Spleen (tissue), 7 donors: ENCODE measurements around the gene ARHGAP20.

Experiments used
- POLR2A ChIP-seq, 3 donors: fragments of 450-650 bp; IDR thresholded peaks; one replicate each; pipeline ENCODE4 v1.5.1; 2017; ENCODE audit warnings: antibody characterized with exemption in 3 of 3, mild to moderate bottlenecking in 1 of 3
- POLR2AphosphoS5 ChIP-seq, 3 donors: sonication (generic); formaldehyde crosslinking; IDR thresholded peaks; one replicate each; pipeline ENCODE4 v1.5.1; 2017; ENCODE audit warnings: antibody characterized with exemption in 3 of 3
- TF ChIP-seq, protein P1 (sequence below), 11 experiments: fragments of 200-600 bp in 7 of 11; fragments of 450-650 bp in 4 of 11; sonication (generic) in 4 of 11; IDR thresholded peaks in 8 of 11; conservative IDR thresholded peaks in 3 of 11; 1 replicate in 7 of 11; 2 replicates in 4 of 11; pipeline versions ENCODE4 v1.4.0 to v1.8.0; 2016 to 2021; ENCODE audit warnings: antibody characterized with exemption in 11 of 11, inconsistent platforms in 4 of 11, mild to moderate bottlenecking in 1 of 11
- donor health status: DM: no; HTN: no; CAD: no; lungs with moderate emphysema.
- donor health status: DM: no; HTN: no; CAD: no.
- donor health status: DM: no; HTN: no; CAD: no.

DNA sequence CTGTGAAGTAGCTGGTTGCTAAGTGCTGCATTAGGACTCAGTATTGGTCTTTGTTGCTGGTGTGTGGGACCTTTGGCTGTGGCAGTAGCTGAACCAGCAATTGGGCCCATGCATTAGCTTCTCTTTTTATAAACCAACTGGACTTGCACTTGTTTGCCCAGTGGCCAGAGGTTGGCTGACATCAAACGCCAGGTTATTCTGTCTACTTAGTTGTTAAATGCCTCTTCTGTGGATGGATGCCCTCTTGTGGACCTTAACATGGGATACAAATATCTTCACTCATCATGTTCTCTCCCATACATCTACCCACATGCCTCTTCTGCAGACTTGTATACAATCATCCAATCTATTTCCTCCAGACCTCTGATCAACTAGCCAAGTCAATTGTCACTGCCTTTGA lies 26.4 kb upstream of the ARHGAP20 start:
- TF ChIP-seq, protein P1, sequence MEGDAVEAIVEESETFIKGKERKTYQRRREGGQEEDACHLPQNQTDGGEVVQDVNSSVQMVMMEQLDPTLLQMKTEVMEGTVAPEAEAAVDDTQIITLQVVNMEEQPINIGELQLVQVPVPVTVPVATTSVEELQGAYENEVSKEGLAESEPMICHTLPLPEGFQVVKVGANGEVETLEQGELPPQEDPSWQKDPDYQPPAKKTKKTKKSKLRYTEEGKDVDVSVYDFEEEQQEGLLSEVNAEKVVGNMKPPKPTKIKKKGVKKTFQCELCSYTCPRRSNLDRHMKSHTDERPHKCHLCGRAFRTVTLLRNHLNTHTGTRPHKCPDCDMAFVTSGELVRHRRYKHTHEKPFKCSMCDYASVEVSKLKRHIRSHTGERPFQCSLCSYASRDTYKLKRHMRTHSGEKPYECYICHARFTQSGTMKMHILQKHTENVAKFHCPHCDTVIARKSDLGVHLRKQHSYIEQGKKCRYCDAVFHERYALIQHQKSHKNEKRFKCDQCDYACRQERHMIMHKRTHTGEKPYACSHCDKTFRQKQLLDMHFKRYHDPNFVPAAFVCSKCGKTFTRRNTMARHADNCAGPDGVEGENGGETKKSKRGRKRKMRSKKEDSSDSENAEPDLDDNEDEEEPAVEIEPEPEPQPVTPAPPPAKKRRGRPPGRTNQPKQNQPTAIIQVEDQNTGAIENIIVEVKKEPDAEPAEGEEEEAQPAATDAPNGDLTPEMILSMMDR (IDR thresholded peaks at IDR 0.05 in 8 of 11, conservative IDR thresholded peaks at IDR 0.05 in 3 of 11) = no peak
- TF ChIP-seq POLR2AphosphoS5 (IDR thresholded peaks at IDR 0.05) (no peak), POLR2A (IDR thresholded peaks at IDR 0.05) (no peak)
